Lung (tissue), 12 donors: ENCODE results near the gene CNTNAP2. TPM values are rescaled to one million over a fixed set of nuclear protein-coding genes. Genes with fewer than 3 reads are reported as not detected.

Experiments
- ATAC-seq: fragments of 200-7000 bp; cut with Tn5 transposase; one replicate; pipeline ENCODE4 v1.9.1; 2020; ENCODE audit warnings: moderate number of reproducible peaks; ENCODE audit not compliant: insufficient read depth, low FRiP score
- DNase-seq, 3 donors: peaks; one replicate each; pipeline ENCODE4 v3.0.0-alpha.2; 2013 to 2017
- H3K27ac ChIP-seq, 2 donors: one replicate each; pipeline ENCODE4 v1.5.1; 2013; ENCODE audit warnings: mild to moderate bottlenecking in 2 of 2, moderate library complexity in 2 of 2, control low read depth in 1 of 2, inconsistent platforms in 1 of 2, low read depth in 1 of 2, low read length in 1 of 2
- H3K27me3 ChIP-seq, 3 donors: one replicate each; pipeline ENCODE4 v1.5.1; 2013; ENCODE audit warnings: low read length in 2 of 3; ENCODE audit not compliant: control insufficient read depth in 3 of 3, insufficient read depth in 3 of 3
- H3K36me3 ChIP-seq, 4 donors: one replicate each; pipeline ENCODE4 v1.5.1; 2013; ENCODE audit warnings: low read length in 4 of 4, mild to moderate bottlenecking in 1 of 4, moderate library complexity in 1 of 4; ENCODE audit not compliant: control insufficient read depth in 4 of 4, insufficient read depth in 4 of 4
- H3K4me1 ChIP-seq, 5 donors: one replicate each; pipeline ENCODE4 v1.5.1; 2013; ENCODE audit warnings: low read length in 5 of 5, mild to moderate bottlenecking in 2 of 5, moderate library complexity in 1 of 5; ENCODE audit not compliant: control insufficient read depth in 5 of 5, insufficient read depth in 5 of 5
- H3K4me3 ChIP-seq: one replicate; pipeline ENCODE4 v1.5.1; 2013; ENCODE audit warnings: mild to moderate bottlenecking, control low read depth, moderate library complexity
- H3K9ac ChIP-seq, 2 donors: one replicate each; pipeline ENCODE4 v1.5.1; 2013; ENCODE audit warnings: low read length in 2 of 2, control low read depth in 1 of 2; ENCODE audit not compliant: insufficient read depth in 1 of 2
- H3K9me3 ChIP-seq, 4 donors: one replicate each; pipeline ENCODE4 v1.5.1; 2013; ENCODE audit warnings: low read length in 3 of 4, mild to moderate bottlenecking in 1 of 4, moderate library complexity in 1 of 4; ENCODE audit not compliant: control insufficient read depth in 4 of 4, insufficient read depth in 3 of 4
- WGBS, 2 donors: extraction: QIAGEN DNeasy Blood & Tissue Kit; methylation state at CpG; one replicate each; pipeline ENCODE4 v1.1.7; 2013; 5-methylcytosine and 5-hydroxymethylcytosine counted together
- polyA plus RNA-seq, 2 donors: library from polyadenylated mRNA; stranded (reverse); fragments of 200-250 nt; gene quantifications; one replicate each; pipeline ENCODE4 v1.2.1, GENCODE V29; 2013
- total RNA-seq, 2 donors: library from RNA; depleted of rRNA in 1 of 2; stranded (reverse); fragments of >200 nt in 1 of 2; gene quantifications; one replicate each; pipeline ENCODE4 v1.2.1, GENCODE V29; 2014 to 2021
- TF ChIP-seq, protein P1 (sequence below): IDR thresholded peaks from 2 replicates; pipeline ENCODE4 v1.5.1; 2012; ENCODE audit warnings: mild to moderate bottlenecking; ENCODE audit errors: control extremely low read depth, extremely low read depth
- donor health status: control.
- donor health status: control.
- donor health status: Bipolar disorder and iron deficiency.
- donor health status: healthy.
- donor health status: DM: yes; HTN: yes; CAD: no.

CNTNAP2 gene
- total and polyA plus RNA-seq, 4 donors = 0.18 to 45.3 (median 0.52) TPM

DNA sequence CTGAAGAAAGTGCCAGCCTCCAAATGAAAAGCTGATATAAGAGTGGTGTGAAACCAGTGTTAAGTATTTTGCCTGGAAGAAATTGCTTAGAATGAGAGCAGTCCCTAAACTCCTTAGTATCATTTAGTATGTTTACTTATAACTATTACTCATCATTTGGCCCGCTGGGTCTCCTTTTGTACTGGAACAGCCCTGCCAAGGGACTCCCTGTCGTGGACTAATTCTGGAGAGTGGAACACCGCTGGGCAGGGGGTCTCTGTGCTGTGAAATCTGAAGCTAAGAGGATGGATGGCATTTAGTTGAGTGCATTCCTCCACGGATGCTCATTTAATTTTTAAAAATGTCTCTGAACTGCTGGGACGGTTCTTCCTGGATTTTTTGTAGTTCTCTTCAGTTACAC lies 1584.1 kb downstream of the CNTNAP2 start:
- Histone ChIP-seq H3K4me3 (no peak overlapping the region), H3K27ac (no peak overlapping the region), H3K36me3 (no peaks in the 10 kb centered on the region), H3K4me1 (no peaks in the 10 kb centered on the region), H3K9me3 (peaks cover 0 to 2% (median 0%) of the 10 kb centered on the region in 4 donors), H3K9ac (no peak overlapping the region), H3K27me3 (no peaks in the 10 kb centered on the region)
- DNase-seq (no peak), ATAC-seq (no peak)
- 61 to 82% methylated on average over 5 of the region's 5 CpGs for WGBS, 2 donors
- TF ChIP-seq, protein P1, sequence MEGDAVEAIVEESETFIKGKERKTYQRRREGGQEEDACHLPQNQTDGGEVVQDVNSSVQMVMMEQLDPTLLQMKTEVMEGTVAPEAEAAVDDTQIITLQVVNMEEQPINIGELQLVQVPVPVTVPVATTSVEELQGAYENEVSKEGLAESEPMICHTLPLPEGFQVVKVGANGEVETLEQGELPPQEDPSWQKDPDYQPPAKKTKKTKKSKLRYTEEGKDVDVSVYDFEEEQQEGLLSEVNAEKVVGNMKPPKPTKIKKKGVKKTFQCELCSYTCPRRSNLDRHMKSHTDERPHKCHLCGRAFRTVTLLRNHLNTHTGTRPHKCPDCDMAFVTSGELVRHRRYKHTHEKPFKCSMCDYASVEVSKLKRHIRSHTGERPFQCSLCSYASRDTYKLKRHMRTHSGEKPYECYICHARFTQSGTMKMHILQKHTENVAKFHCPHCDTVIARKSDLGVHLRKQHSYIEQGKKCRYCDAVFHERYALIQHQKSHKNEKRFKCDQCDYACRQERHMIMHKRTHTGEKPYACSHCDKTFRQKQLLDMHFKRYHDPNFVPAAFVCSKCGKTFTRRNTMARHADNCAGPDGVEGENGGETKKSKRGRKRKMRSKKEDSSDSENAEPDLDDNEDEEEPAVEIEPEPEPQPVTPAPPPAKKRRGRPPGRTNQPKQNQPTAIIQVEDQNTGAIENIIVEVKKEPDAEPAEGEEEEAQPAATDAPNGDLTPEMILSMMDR = no peak

DNA sequence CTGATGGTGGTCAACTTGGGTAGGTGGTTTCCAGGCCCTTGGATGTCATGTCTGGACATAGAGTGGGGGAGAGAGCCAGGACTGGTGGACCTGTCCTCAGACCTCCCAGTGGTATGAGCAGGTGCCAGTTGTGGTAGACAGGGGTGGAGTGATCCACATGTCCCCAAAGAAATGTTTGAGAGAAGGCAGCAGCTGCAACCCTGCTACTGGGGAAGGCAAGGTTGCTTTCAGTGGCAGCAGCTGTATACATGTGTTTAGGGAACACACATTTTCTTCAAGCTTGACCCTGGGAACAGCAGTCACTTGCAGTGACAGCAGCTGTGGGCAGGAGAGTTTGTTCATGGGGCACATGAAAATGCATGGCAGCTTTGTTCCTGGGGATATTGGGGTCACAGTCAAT lies 1591.3 kb downstream of the CNTNAP2 start:
- TF ChIP-seq, protein P1 = no peak
- no peak overlapping the region for H3K4me3 ChIP-seq
- ATAC-seq = no peak
- H3K27ac ChIP-seq = no peak overlapping the region
- no peak for DNase-seq
- H3K4me1 ChIP-seq = no peaks in the 10 kb centered on the region
- no peaks in the 10 kb centered on the region for H3K36me3 ChIP-seq
- H3K9me3 ChIP-seq = peaks cover 0 to 14% (median 2%) of the 10 kb centered on the region in 4 donors
- H3K9ac ChIP-seq = no peak overlapping the region
- H3K27me3 ChIP-seq = no peaks in the 10 kb centered on the region

DNA sequence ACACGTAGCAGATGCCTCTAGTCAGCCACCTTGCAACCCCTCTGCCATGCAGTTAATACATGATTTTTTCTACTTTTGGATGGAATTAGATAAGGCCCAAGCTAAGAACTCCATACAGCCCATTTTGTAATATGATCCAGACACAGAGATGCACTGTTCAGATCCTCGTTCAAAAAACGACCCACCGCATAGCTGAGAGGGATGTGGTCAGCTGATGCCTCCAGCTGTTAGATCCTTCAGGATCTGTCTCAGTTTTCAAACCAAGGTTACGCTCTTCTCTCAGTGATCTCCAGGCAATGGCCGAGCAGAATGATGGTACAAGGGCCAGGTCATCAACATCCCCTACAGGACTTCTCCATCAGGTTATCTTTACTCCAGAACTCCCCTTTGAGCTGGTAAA lies 1592.3 kb downstream of the CNTNAP2 start:
- no peak overlapping the region for H3K9ac ChIP-seq
- H3K27me3 ChIP-seq = no peaks in the 10 kb centered on the region
- H3K4me1 ChIP-seq = no peaks in the 10 kb centered on the region
- peaks cover 0 to 14% (median 2%) of the 10 kb centered on the region in 4 donors for H3K9me3 ChIP-seq
- H3K36me3 ChIP-seq = no peaks in the 10 kb centered on the region
- H3K4me3 ChIP-seq = no peak overlapping the region
- ATAC-seq = no peak
- DNase-seq = no peak
- H3K27ac ChIP-seq = no peak overlapping the region
- TF ChIP-seq, protein P1 = no peak
- 84 to 93% methylated on average over 6 of the region's 6 CpGs for WGBS, 2 donors

DNA sequence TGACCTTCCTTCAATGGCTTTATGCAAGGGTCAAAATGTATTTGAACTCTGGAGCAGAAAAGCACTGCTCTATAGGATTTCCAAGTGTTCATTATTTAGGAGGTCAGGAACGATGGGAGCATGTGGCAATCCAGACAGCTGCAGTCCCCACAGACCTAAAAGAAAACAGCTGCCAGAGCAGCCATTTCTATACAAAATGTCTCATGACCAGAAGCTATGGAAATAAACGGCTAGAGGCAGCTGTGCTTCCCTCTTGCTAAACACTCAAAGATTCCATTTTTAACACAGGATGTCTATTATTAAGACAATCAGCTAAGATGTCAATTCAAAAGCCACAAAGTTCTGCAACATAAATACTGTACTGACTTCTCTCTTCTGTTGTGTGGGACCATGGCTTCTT lies 1594.8 kb downstream of the CNTNAP2 start:
- DNase-seq = peak in 2 of 3 donors; percentile 23 to 45
- H3K27ac ChIP-seq = no peak overlapping the region
- H3K27me3 ChIP-seq = no peaks in the 10 kb centered on the region
- no peak overlapping the region for H3K9ac ChIP-seq
- H3K4me3 ChIP-seq = no peak overlapping the region
- no peaks in the 10 kb centered on the region for H3K36me3 ChIP-seq
- 15 to 28% methylated on average over 2 of the region's 2 CpGs for WGBS, 2 donors
- ATAC-seq = no peak
- H3K4me1 ChIP-seq = no peaks in the 10 kb centered on the region
- TF ChIP-seq, protein P1 = no peak
- peaks cover 0 to 12% (median under 1%) of the 10 kb centered on the region in 4 donors for H3K9me3 ChIP-seq
